ENCODE measurements around the gene MAP3K7. TPM values are rescaled to one million over a fixed set of nuclear protein-coding genes. Genes with fewer than 3 reads are reported as not detected.

Gene MAP3K7
- total RNA-seq = 30.9 and 31.8 TPM in 2 replicates
- long read RNA-seq, full-length matches to known transcripts = 298 of 375 reads
- long read RNA-seq, partial matches to known transcripts = 20 of 375 reads
- long read RNA-seq, other reads (novel, unspliced or antisense) = 57 of 375 reads

DNA sequence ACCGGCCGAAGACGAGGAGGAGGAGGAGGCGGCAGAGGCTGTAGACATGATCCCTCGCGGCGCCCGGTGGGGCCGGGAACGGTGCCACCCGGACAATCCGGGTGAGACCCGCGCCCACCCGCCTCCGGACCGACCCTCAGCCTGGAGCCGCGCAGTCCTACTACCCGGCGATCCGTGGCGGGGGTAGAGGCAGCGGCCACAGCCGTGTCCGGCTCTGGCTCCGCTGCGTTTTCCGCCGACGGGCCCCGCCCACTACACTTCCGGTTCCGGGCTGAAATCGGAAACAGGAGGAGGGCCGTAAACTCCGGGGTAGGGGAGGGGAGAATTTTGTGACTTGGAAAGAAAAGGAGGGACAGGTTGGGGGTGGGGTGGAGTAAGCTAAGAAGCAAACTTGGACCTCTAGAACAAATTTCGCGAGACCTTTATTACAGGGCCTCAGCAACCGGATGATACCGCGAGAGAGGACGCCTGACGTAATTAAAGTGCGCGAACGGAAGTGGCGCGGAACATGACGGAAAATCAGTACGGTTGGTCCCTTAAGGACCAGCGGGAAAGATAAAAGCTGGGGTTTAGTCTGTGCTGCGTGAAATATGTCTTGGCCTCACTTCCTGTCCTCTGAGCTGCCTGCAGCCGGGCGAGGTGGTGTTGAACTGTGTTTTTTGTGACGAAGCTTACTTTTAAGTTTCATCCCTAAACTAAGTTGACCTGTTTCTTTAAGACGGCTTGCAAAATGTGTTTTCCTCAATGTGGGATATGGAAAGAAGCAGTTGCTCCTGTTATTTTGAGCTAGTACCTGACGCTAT, at the start of gene MAP3K7:
Gene MAP3K7, minus strand, starts transcription at position 237 of the 803 bp plus-strand sequence. Its CDS starts 189 bp downstream, at position 48.
- Mint-ChIP-seq H3K4me3 (ENCODE audit: unreplicated experiment) (peak within 1 kb of the TSS; percentile 94), H3K9me3 (ENCODE audit: unreplicated experiment) (no peaks in the 10 kb centered on the region), H3K27ac (ENCODE audit: unreplicated experiment) (peak within 1 kb of the TSS; percentile 99), H3K27me3 (ENCODE audit: unreplicated experiment) (no peaks in the 10 kb centered on the region), H3K4me1 (ENCODE audit: unreplicated experiment) (peaks cover 41% of the 10 kb centered on the region), H3K36me3 (ENCODE audit: unreplicated experiment) (no peaks in the 10 kb centered on the region)
- TF ChIP-seq, protein P1, sequence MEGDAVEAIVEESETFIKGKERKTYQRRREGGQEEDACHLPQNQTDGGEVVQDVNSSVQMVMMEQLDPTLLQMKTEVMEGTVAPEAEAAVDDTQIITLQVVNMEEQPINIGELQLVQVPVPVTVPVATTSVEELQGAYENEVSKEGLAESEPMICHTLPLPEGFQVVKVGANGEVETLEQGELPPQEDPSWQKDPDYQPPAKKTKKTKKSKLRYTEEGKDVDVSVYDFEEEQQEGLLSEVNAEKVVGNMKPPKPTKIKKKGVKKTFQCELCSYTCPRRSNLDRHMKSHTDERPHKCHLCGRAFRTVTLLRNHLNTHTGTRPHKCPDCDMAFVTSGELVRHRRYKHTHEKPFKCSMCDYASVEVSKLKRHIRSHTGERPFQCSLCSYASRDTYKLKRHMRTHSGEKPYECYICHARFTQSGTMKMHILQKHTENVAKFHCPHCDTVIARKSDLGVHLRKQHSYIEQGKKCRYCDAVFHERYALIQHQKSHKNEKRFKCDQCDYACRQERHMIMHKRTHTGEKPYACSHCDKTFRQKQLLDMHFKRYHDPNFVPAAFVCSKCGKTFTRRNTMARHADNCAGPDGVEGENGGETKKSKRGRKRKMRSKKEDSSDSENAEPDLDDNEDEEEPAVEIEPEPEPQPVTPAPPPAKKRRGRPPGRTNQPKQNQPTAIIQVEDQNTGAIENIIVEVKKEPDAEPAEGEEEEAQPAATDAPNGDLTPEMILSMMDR (IDR thresholded peaks at IDR 0.05) = no peak
- peak; percentile 96 for DNase-seq (ENCODE audit: extremely low spot score, unreplicated experiment)

DNA sequence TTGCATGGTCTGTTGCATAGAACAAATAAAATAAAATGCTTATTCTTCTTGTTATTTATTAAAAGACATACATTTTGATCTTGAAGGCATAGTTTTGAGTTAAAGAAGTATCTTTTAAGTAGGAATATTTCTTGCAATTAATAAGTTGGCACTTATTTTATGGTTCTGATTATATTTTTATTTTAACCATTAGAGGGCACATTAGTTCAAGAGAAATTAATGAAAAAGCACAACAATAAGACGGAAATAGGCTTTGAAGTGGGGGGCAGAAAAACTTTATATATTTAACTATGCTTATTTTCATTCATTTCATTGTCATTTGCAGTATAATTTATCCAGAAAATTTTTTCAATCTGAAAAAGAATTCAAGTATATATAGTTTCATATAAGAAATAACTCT, 44.2 kb upstream of the MAP3K7 start:
- TF ChIP-seq, protein P1 (IDR thresholded peaks at IDR 0.05) = peak; percentile 13
- H3K4me1 Mint-ChIP-seq (ENCODE audit: unreplicated experiment) = no peaks in the 10 kb centered on the region
- no peak overlapping the region for H3K4me3 Mint-ChIP-seq (ENCODE audit: unreplicated experiment)
- peaks cover 3% of the 10 kb centered on the region for H3K9me3 Mint-ChIP-seq (ENCODE audit: unreplicated experiment)
- no peak overlapping the region for H3K27ac Mint-ChIP-seq (ENCODE audit: unreplicated experiment)
- DNase-seq (ENCODE audit: extremely low spot score, unreplicated experiment) = no peak
- no peaks in the 10 kb centered on the region for H3K36me3 Mint-ChIP-seq (ENCODE audit: unreplicated experiment)
- peaks cover 18% of the 10 kb centered on the region for H3K27me3 Mint-ChIP-seq (ENCODE audit: unreplicated experiment)

DNA sequence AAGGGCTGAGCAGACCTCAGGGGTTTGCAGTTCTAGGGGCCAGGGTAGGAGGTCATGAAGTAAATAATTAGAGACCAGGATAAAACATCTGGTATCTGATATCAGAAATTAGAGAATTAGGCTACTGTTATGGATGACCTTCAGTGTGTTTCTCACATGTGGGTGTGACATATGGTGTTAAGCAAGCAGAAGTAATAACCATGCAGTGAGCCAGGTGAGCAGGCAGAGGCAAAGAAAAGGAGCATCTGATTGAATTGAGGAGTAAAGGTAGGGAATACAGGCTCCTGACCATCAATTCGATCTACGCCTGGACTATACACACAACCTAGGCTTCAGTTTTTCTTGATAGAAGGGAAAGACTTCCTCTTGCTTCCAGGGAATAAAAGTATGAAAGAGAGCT, 34.7 kb upstream of the MAP3K7 start:
- Mint-ChIP-seq H3K4me3 (ENCODE audit: unreplicated experiment) (no peak overlapping the region), H3K4me1 (ENCODE audit: unreplicated experiment) (no peaks in the 10 kb centered on the region), H3K9me3 (ENCODE audit: unreplicated experiment) (peaks cover 4% of the 10 kb centered on the region), H3K36me3 (ENCODE audit: unreplicated experiment) (no peaks in the 10 kb centered on the region), H3K27me3 (ENCODE audit: unreplicated experiment) (peaks cover 59% of the 10 kb centered on the region), H3K27ac (ENCODE audit: unreplicated experiment) (no peak overlapping the region)
- TF ChIP-seq, protein P1 (IDR thresholded peaks at IDR 0.05) = no peak
- no peak for DNase-seq (ENCODE audit: extremely low spot score, unreplicated experiment)

DNA sequence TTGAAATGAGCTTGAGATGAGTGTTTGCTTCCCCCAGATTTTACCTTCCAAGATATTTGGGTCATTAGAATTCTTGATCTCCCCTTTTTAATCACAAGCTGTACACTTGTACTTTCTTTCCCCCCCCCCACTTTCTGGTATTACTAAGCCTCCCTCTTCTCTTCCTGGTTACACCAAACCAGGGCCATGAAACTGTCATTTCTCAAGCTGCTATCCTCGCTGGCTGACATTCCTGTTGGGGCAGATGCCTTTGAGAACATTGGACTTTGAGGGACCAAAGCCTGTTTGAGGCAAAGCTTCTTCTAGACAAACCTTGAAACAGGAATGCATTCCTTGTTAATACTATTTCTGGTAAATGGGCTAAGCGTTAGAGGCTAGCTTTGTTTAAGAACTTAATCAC, 32.3 kb upstream of the MAP3K7 start:
- Mint-ChIP-seq H3K4me1 (ENCODE audit: unreplicated experiment) (no peaks in the 10 kb centered on the region), H3K27ac (ENCODE audit: unreplicated experiment) (no peak overlapping the region), H3K9me3 (ENCODE audit: unreplicated experiment) (peaks cover 1% of the 10 kb centered on the region)

DNA sequence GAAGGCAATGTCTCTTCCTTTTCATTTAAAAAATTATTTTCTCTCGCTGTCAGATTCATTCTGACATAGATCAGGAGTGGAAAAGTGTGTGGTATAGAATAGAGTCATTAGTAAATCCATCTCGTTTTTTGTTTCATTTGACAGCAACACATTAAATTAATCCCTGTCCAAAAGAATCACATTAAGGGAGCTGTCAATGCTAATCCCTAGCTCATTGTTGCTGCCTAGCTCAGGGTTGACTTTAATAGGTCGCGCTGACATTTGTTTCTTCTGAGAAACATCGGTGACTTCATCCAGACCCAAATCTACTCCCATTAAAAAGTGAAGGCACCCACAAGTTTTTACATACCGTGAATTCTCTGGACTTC, 25.4 kb upstream of the MAP3K7 start:
- H3K9me3 Mint-ChIP-seq (ENCODE audit: unreplicated experiment) = no peaks in the 10 kb centered on the region
- TF ChIP-seq, protein P1 (IDR thresholded peaks at IDR 0.05) = no peak
- no peak for DNase-seq (ENCODE audit: extremely low spot score, unreplicated experiment)
- peaks cover 10% of the 10 kb centered on the region for H3K4me1 Mint-ChIP-seq (ENCODE audit: unreplicated experiment)
- no peaks in the 10 kb centered on the region for H3K36me3 Mint-ChIP-seq (ENCODE audit: unreplicated experiment)
- H3K27ac Mint-ChIP-seq (ENCODE audit: unreplicated experiment) = no peak overlapping the region
- H3K4me3 Mint-ChIP-seq (ENCODE audit: unreplicated experiment) = no peak overlapping the region
- H3K27me3 Mint-ChIP-seq (ENCODE audit: unreplicated experiment) = peaks cover 65% of the 10 kb centered on the region

More for the DNA sequence above, 32.3 kb upstream of the MAP3K7 start:
- TF ChIP-seq, protein P1 (IDR thresholded peaks at IDR 0.05) = no peak
- no peak overlapping the region for H3K4me3 Mint-ChIP-seq (ENCODE audit: unreplicated experiment)
- H3K36me3 Mint-ChIP-seq (ENCODE audit: unreplicated experiment) = no peaks in the 10 kb centered on the region
- DNase-seq (ENCODE audit: extremely low spot score, unreplicated experiment) = no peak
- H3K27me3 Mint-ChIP-seq (ENCODE audit: unreplicated experiment) = peaks cover 67% of the 10 kb centered on the region
